Measurements from ENCODE around the gene PAX7.

GRCh38 chr1:18588093-18588492 lies 42.6 kb upstream of the PAX7 start:
- no peak for TF ChIP-seq CTCF (IDR thresholded peaks at IDR 0.05)
- no peak for TF ChIP-seq POLR2A (IDR thresholded peaks at IDR 0.05)

Data from heart left ventricle (tissue), 13 donors.